SJSA1 (cell line): ENCODE measurements around the gene WHRN. TPM values are rescaled to one million over a fixed set of nuclear protein-coding genes. Genes with fewer than 3 reads are reported as not detected.

ENCODE experiments used
- DNase-seq, 2 experiments: peaks; one replicate each; pipeline ENCODE4 v3.0.0-alpha.2; 2015 to 2020; ENCODE audit warnings: low spot score in 2 of 2, low read depth in 1 of 2
- H3K27ac ChIP-seq: fragments of 250-450 bp; sonication (Bioruptor Pico); 2 replicates; pipeline ENCODE4 v1.5.1; 2020; ENCODE audit warnings: mild to moderate bottlenecking, moderate library complexity
- H3K27me3 ChIP-seq: fragments of 250-450 bp; sonication (Bioruptor Pico); replicated peaks from 2 replicates; pipeline ENCODE4 v1.5.1; 2020; ENCODE audit warnings: mild to moderate bottlenecking, moderate library complexity
- H3K36me3 ChIP-seq: fragments of 250-450 bp; sonication (Bioruptor Pico); 2 replicates; pipeline ENCODE4 v1.5.1; 2020; ENCODE audit warnings: mild to moderate bottlenecking
- H3K4me1 ChIP-seq: fragments of 250-450 bp; sonication (Bioruptor Pico); replicated peaks from 2 replicates; pipeline ENCODE4 v1.6.1; 2021; ENCODE audit warnings: mild to moderate bottlenecking
- H3K4me3 ChIP-seq: fragments of 250-450 bp; sonication (Bioruptor Pico); 2 replicates; pipeline ENCODE4 v1.5.1; 2020; ENCODE audit warnings: mild to moderate bottlenecking
- H3K9me3 ChIP-seq: fragments of 250-450 bp; sonication (Bioruptor Pico); replicated peaks from 2 replicates; pipeline ENCODE4 v1.5.1; 2020; ENCODE audit warnings: mild to moderate bottlenecking
- total RNA-seq: library from RNA; depleted of rRNA; stranded (reverse); fragments of >200 nt; shearing (Covaris generic); gene quantifications from 2 replicates; pipeline ENCODE4 v1.2.3, GENCODE V29; 2014; rRNA removed

The WHRN gene
- total RNA-seq, result 0.50 and 1.4 TPM in 2 replicates

DNA sequence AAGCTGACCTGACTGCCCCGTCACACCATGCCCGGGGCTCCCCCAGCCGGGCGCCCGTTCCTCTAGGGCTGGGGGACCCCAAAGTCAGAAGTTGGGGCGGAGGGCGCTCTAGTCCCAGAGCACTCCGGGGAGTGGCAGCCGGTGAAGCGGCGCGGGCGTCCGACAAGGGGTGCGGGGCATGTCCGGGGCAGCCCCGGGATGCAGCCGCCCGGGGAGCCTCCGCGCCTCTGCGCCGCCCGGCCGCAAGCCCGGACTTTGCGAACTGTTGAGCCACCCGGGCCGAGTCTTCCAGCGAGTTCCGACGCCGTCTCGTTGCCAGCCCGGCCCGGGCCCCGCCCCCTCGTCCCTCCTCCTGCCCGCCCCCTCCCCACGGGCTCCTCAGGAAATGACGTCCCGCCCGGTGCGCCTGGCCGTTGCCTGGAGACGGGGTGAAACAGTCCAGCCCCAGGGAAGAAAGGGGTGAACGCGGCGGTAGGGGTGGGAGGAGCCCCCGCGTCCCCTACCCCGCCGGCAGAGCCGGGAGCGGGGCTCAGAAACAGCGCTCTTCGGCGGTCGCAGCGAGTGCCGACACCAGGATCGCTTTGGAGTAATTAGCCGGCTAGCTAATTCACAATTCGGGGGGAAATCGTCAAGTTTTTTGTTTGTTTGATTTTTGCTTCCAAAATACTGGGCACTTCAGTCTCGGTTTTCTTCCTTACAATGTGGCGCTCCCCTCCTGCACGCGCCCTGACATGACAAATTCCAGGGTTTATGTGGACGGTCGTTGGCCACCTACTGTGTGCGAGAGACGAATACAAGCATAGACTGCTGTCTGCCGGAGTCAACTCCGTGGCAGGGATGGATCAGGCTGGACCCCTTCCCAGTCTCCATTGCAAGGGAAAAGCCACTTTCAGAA is at the start of gene WHRN:
TSS of gene WHRN (minus strand) at position 287 of the 895 bp plus-strand sequence. CDS start 672 bp downstream, outside the sequence.
- Histone ChIP-seq H3K27ac (peak within 1 kb of the TSS; percentile 75), H3K36me3 (peaks cover 5% of the 10 kb centered on the region; the same call in 1 of the 2 replicates), H3K4me3 (peak within 1 kb of the TSS; percentile 74), H3K27me3 (peaks cover 32% of the 10 kb centered on the region), H3K4me1 (peaks cover 36% of the 10 kb centered on the region), H3K9me3 (no peaks in the 10 kb centered on the region)
- DNase-seq, result peak; percentile 57 to 92

DNA sequence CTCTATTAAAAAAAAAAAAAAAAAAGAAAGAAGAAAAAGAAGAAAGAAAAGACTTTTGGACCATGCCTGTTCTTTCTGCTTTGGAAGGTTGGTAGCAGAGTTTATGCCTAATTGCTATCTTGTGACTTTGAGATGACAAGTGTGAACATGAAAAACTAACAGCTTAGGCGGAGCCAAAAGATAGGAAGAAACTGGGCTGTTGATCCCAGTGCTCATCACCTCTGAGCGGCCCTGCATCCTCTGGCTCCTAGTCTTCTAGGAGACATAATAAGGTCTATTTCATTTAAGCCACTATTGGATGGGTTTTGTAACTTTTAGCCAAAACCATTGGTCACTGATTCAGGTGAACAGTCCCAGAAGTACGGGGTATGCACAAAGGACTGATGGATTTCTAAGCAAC is 47.9 kb upstream of the WHRN start:
- Histone ChIP-seq H3K27ac (peak overlapping the region; percentile 85), H3K4me3 (no peak overlapping the region)

GRCh38 chr9:114552706-114553105 is 47.4 kb upstream of the WHRN start:
- DNase-seq, result no peak
- Histone ChIP-seq H3K4me3 (no peak overlapping the region), H3K27me3 (no peaks in the 10 kb centered on the region), H3K4me1 (peaks cover 19% of the 10 kb centered on the region), H3K36me3 (no peaks in the 10 kb centered on the region), H3K9me3 (no peaks in the 10 kb centered on the region), H3K27ac (peak overlapping the region; percentile 85)

More for the DNA sequence above, 47.9 kb upstream of the WHRN start:
- DNase-seq, result no peak
- H3K36me3 ChIP-seq, result no peaks in the 10 kb centered on the region
- no peaks in the 10 kb centered on the region for H3K9me3 ChIP-seq
- H3K27me3 ChIP-seq, result no peaks in the 10 kb centered on the region
- peaks cover 19% of the 10 kb centered on the region for H3K4me1 ChIP-seq

DNA sequence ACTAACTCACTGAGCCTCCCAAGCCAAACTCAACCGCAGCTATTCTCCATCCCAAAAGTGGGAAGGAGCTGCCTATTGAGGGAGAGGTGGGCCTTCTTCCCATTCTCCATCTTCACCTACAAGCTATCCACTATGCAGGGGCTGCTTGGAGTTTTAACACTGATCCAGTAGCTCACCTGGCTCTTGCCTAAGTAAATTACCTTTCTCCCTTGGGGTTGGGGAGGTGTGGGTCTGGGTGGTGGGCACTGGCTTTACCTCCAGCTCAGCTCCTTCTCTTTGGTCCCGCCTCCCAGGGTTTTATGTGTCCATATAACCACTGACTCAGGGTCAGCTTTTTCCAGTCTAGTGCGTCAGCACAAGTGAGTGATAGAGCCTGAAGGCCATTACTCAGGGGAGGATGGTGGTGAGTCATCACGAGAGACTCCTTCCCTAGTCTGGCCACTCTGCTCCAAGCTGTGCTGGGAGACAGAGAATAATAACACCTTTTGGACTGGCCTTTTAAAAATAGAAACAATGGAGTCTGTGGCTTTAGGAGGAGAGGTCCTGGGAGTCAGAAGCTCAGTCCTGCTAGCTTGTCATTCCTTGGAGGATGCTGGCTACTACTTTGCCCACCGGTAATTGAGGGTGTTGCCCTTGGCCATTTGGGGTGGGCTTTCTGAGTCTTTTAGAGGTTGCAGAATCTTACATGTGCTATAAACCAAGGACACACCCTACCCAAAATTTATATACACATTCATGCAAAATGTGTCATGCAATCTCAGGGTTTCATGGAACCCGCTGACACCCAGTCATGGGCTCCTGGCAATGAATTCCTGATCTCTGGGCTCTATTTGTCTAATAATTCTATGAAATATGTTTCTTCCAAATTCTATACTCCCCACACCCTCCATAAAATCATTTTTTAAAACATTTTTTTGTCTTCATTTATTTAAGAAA is 46.7 kb upstream of the WHRN start:
- peaks cover 19% of the 10 kb centered on the region for H3K4me1 ChIP-seq
- peak overlapping the region; percentile 85 for H3K27ac ChIP-seq
- no peaks in the 10 kb centered on the region for H3K27me3 ChIP-seq
- no peaks in the 10 kb centered on the region for H3K9me3 ChIP-seq
- no peaks in the 10 kb centered on the region for H3K36me3 ChIP-seq
- H3K4me3 ChIP-seq, result no peak overlapping the region
- peak; percentile 92 to 93 for DNase-seq

DNA sequence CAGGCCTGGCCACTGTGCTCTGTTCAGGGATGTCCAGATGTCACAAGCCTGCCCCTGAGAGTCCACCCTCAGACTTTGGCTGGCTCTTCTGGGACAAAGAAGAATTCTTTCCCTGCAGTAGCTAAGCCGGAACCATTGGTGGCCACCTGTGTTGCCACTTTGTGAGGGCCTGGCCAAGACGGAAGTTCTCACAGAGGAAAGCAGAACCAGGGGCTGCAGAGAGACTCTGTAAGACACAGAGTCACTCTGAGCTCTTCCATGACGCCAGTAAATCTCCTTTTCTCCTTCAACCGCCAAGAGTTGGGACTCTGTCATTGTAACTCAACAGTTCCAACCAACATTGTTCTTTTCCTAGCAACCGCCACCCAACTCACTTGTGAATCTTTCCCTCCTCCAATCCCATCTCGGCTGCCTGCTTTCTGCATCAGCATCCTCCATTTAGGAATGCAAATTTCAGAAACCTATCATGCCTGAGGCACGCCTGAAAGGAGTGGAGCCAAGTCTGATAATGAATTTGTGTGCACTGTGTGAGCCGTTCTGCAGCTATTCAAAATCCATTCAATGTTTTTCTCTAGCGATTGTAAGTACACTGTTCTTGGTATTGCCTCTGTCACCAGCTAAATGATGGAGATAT is 44.5 kb upstream of the WHRN start:
- DNase-seq, result no peak
- Histone ChIP-seq H3K9me3 (no peaks in the 10 kb centered on the region), H3K4me3 (no peak overlapping the region), H3K27ac (no peak overlapping the region), H3K36me3 (no peaks in the 10 kb centered on the region), H3K4me1 (peaks cover 19% of the 10 kb centered on the region), H3K27me3 (no peaks in the 10 kb centered on the region)

GRCh38 chr9:114546851-114547250 is 41.6 kb upstream of the WHRN start:
- no peak for DNase-seq
- H3K4me3 ChIP-seq, result no peak overlapping the region

GRCh38 chr9:114545055-114545454 is 39.8 kb upstream of the WHRN start:
- no peaks in the 10 kb centered on the region for H3K9me3 ChIP-seq
- H3K36me3 ChIP-seq, result no peaks in the 10 kb centered on the region
- no peak overlapping the region for H3K4me3 ChIP-seq
- DNase-seq, result no peak
- no peaks in the 10 kb centered on the region for H3K27me3 ChIP-seq
- no peak overlapping the region for H3K27ac ChIP-seq
- H3K4me1 ChIP-seq, result no peaks in the 10 kb centered on the region

More at GRCh38 chr9:114546851-114547250, 41.6 kb upstream of the WHRN start:
- no peaks in the 10 kb centered on the region for H3K36me3 ChIP-seq
- no peaks in the 10 kb centered on the region for H3K27me3 ChIP-seq
- H3K27ac ChIP-seq, result no peak overlapping the region
- peaks cover 5% of the 10 kb centered on the region for H3K4me1 ChIP-seq
- H3K9me3 ChIP-seq, result no peaks in the 10 kb centered on the region

GRCh38 chr9:114539701-114540380 is 34.6 kb upstream of the WHRN start:
- H3K9me3 ChIP-seq, result no peaks in the 10 kb centered on the region
- H3K4me3 ChIP-seq, result no peak overlapping the region
- no peak overlapping the region for H3K27ac ChIP-seq
- no peak for DNase-seq
- no peaks in the 10 kb centered on the region for H3K36me3 ChIP-seq
- no peaks in the 10 kb centered on the region for H3K4me1 ChIP-seq
- no peaks in the 10 kb centered on the region for H3K27me3 ChIP-seq

GRCh38 chr9:114538241-114538640 is 33.0 kb upstream of the WHRN start:
- no peaks in the 10 kb centered on the region for H3K36me3 ChIP-seq
- no peaks in the 10 kb centered on the region for H3K27me3 ChIP-seq
- no peaks in the 10 kb centered on the region for H3K4me1 ChIP-seq
- no peak overlapping the region for H3K27ac ChIP-seq
- DNase-seq, result no peak
- no peaks in the 10 kb centered on the region for H3K9me3 ChIP-seq
- no peak overlapping the region for H3K4me3 ChIP-seq

DNA sequence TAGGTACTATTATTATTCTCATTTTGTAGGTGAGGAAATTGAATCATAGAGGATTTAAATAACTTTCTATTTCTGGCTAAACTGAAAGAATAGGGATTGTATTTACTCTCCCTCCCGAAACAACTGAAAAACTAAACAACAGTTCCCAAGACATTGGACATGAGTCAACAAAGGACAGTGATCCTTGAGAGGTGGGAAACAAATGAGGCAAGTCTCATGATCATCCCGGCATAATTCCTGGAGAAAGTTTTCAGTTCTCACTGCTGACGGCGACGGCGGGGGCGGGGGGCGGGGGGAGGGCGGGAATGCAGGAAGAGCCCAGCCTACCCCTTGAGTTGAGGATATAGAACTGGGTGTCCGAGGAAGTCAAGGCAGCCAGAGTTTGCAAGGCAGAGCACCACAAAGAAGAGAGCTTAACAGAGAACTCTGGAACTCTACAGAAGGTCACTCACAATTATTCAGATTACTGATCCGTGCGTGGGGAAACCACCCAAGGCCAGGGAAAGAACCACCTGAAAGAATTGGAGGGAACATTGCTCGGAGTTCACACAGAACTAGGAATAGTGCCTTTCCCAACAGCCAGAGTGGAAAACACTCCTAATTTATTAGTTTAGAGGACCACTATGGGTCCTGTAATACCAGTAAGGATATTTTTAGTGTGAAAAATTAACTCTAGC is 27.4 kb upstream of the WHRN start:
- DNase-seq, result peak in 1 of 2 experiments; percentile 34
- Histone ChIP-seq H3K9me3 (no peaks in the 10 kb centered on the region), H3K4me3 (no peak overlapping the region)

GRCh38 chr9:114529285-114529684 is 24.0 kb upstream of the WHRN start:
- H3K36me3 ChIP-seq, result no peaks in the 10 kb centered on the region
- H3K4me3 ChIP-seq, result no peak overlapping the region
- peaks cover 13% of the 10 kb centered on the region for H3K4me1 ChIP-seq
- no peak overlapping the region for H3K27ac ChIP-seq
- H3K27me3 ChIP-seq, result no peaks in the 10 kb centered on the region
- no peaks in the 10 kb centered on the region for H3K9me3 ChIP-seq
- no peak for DNase-seq

More for the DNA sequence above, 27.4 kb upstream of the WHRN start:
- no peaks in the 10 kb centered on the region for H3K27me3 ChIP-seq
- H3K4me1 ChIP-seq, result peaks cover 4% of the 10 kb centered on the region; the same call in 1 of the 2 replicates
- H3K36me3 ChIP-seq, result no peaks in the 10 kb centered on the region
- no peak overlapping the region for H3K27ac ChIP-seq

DNA sequence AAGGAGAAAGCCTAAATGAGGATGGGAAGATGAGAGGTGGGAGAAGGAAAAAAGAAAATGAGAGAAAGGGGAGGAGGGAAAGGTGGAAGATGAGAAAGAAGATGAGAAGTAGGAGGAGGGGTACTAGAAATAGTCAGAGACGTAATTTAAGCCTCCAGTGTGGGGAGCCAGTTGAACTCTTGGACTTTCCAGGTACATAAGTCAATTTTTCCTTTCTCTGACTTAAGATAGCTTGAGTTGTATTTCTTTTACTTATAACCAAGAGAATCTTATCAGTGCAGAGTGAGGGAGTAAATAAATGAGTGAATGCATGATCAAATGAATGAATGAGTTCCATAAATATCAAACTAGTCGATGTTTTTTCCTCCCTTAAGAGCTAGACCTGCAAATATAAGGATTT is 21.5 kb upstream of the WHRN start:
- H3K27ac ChIP-seq, result no peak overlapping the region
- no peaks in the 10 kb centered on the region for H3K9me3 ChIP-seq
- H3K4me1 ChIP-seq, result peaks cover 8% of the 10 kb centered on the region; the same call in 1 of the 2 replicates

More for the DNA sequence above, 21.5 kb upstream of the WHRN start:
- Histone ChIP-seq H3K36me3 (no peaks in the 10 kb centered on the region), H3K27me3 (no peaks in the 10 kb centered on the region), H3K4me3 (no peak overlapping the region)
- no peak for DNase-seq
